Endothelial cell of umbilical vein (primary cell): ENCODE data around the gene COL4A1.

Source experiments
- CTCF ChIP-seq, 2 donors: IDR thresholded peaks; 1 replicate in 1 of 2; 2 replicates in 1 of 2; pipeline ENCODE4 v1.5.1; 2011; ENCODE audit warnings: low read length in 2 of 2, mild to moderate bottlenecking in 2 of 2, moderate library complexity in 2 of 2, control low read depth in 1 of 2, inconsistent platforms in 1 of 2, low read depth in 1 of 2; ENCODE audit not compliant: insufficient read depth in 1 of 2; ENCODE audit errors: extremely low read depth in 1 of 2
- EZH2 ChIP-seq: IDR thresholded peaks from 2 replicates; pipeline ENCODE4 v1.6.1; 2012; ENCODE audit warnings: borderline replicate concordance, low read depth, mild to moderate bottlenecking, moderate library complexity, low read length, inconsistent platforms; ENCODE audit not compliant: severe bottlenecking
- POLR2A ChIP-seq: IDR thresholded peaks from 2 replicates; pipeline ENCODE4 v1.6.1; 2012; ENCODE audit warnings: low read depth, mild to moderate bottlenecking, control low read depth, low read length
- POLR2AphosphoS5 ChIP-seq: IDR thresholded peaks from 2 replicates; pipeline ENCODE4 v1.6.1; 2012; ENCODE audit warnings: low read depth, mild to moderate bottlenecking, control low read depth, low read length, moderate library complexity; ENCODE audit not compliant: insufficient read depth

GRCh38 chr13:110121422-110122083 lies 185.4 kb downstream of the COL4A1 start:
- TF ChIP-seq POLR2A, result no peak
- no peak for TF ChIP-seq POLR2AphosphoS5
- no peak for TF ChIP-seq CTCF (IDR thresholded peaks at IDR 0.05; ENCODE audit: extremely low read depth in 1 of 2, insufficient read depth in 1 of 2, low read depth in 1 of 2, low read length in 2 of 2)
- no peak for TF ChIP-seq EZH2
